Uterus (tissue), 4 donors: ENCODE measurements around the gene SCRT2. TPM values are rescaled to one million over a fixed set of nuclear protein-coding genes. Genes with fewer than 3 reads are reported as not detected.

ENCODE experiments used
- DNase-seq, 2 donors: peaks; one replicate each; pipeline ENCODE4 v3.0.0-alpha.2; 2019 to 2020
- H3K27ac ChIP-seq, 2 donors: fragments of 200-600 bp; sonication (generic); 1 replicate in 1 of 2; 2 replicates in 1 of 2; pipeline ENCODE4 v1.5.1; 2016 to 2018
- H3K27me3 ChIP-seq, 2 donors: fragments of 200-600 bp; sonication (generic); one replicate each; pipeline ENCODE4 v1.5.1; 2018 to 2019; ENCODE audit warnings: control low read depth in 1 of 2
- H3K36me3 ChIP-seq, 2 donors: fragments of 200-600 bp; sonication (generic); one replicate each; pipeline ENCODE4 v1.5.1; 2019; ENCODE audit warnings: control low read depth in 1 of 2
- H3K4me1 ChIP-seq, 2 donors: fragments of 200-600 bp; sonication (generic); one replicate each; pipeline ENCODE4 v1.5.1; 2018 to 2019; ENCODE audit warnings: control low read depth in 1 of 2
- H3K4me3 ChIP-seq, 2 donors: fragments of 200-600 bp; sonication (generic); 1 replicate in 1 of 2; 2 replicates in 1 of 2; pipeline ENCODE4 v1.5.1; 2018 to 2019; ENCODE audit warnings: mild to moderate bottlenecking in 1 of 2
- H3K9me3 ChIP-seq, 2 donors: fragments of 200-600 bp; sonication (generic); one replicate each; pipeline ENCODE4 v1.5.1; 2019; ENCODE audit warnings: control low read depth in 1 of 2
- CTCF ChIP-seq, 4 experiments: fragments of 200-600 bp in 2 of 4; fragments of 450-650 bp in 2 of 4; sonication (generic) in 2 of 4; IDR thresholded peaks; one replicate each; pipeline ENCODE4 v1.5.1; 2016 to 2019; ENCODE audit warnings: antibody characterized with exemption in 4 of 4, mild to moderate bottlenecking in 2 of 4, moderate library complexity in 1 of 4
- POLR2A ChIP-seq, 2 donors: fragments of 450-650 bp; IDR thresholded peaks; one replicate each; pipeline ENCODE4 v1.6.1; 2016; ENCODE audit warnings: antibody characterized with exemption in 2 of 2, mild to moderate bottlenecking in 1 of 2, moderate library complexity in 1 of 2
- intact Hi-C: fragments of 100-400 bp; cut with DNase I; formaldehyde crosslinking; loops from one replicate; pipeline ENCODE4 v1.15.1; 2023; ENCODE audit warnings: low total_unique reads
- total RNA-seq, 4 donors: library from RNA; depleted of rRNA in 3 of 4; stranded (reverse); fragments of >200 nt in 3 of 4; gene quantifications; one replicate each; pipeline versions ENCODE4 v1.1.0 to v1.2.4, GENCODE V29; 2014 to 2023
- donor health status: DM: yes; HTN: yes; CAD: no.

SCRT2 gene
- total RNA-seq, 4 donors from 2014 or later: not detected

- Histone ChIP-seq H3K4me1 (no peaks in the 10 kb centered on the region), H3K9me3 (no peaks in the 10 kb centered on the region), H3K36me3 (no peaks in the 10 kb centered on the region), H3K27ac (no peak overlapping the region), H3K4me3 (no peak overlapping the region), H3K27me3 (no peaks in the 10 kb centered on the region)
- intact Hi-C loops: no loop called here
- DNase-seq: no peak
- no peak for TF ChIP-seq POLR2A (IDR thresholded peaks at IDR 0.05)
- TF ChIP-seq CTCF (IDR thresholded peaks at IDR 0.05): no peak
Observed at GRCh38 chr20:634148-634925, 41.3 kb downstream of the SCRT2 start.

DNA sequence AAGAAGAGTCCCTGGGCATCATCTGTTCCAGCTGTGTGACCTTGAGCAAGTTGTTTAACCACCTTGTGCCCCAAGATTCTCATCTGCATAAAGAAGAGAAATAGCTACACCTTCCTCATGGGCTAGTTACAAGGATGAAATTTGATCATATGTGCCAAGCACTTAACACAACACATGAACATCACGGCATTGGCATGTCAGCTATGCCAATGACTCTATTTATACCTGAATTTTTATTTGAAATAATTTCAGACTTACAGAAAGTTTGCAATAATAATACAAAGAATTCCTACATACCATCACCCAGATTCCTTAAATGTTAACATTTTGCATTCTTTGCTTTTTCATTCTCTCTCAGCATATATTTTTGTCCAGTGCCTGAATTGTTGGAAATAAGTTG is 44.5 kb downstream of the SCRT2 start:
- DNase-seq: no peak
- Histone ChIP-seq H3K4me3 (no peak overlapping the region), H3K36me3 (no peaks in the 10 kb centered on the region), H3K4me1 (no peaks in the 10 kb centered on the region), H3K9me3 (no peaks in the 10 kb centered on the region), H3K27ac (no peak overlapping the region), H3K27me3 (no peaks in the 10 kb centered on the region)
- no peak for TF ChIP-seq POLR2A (IDR thresholded peaks at IDR 0.05)
- TF ChIP-seq CTCF (IDR thresholded peaks at IDR 0.05): no peak
- intact Hi-C loops: no loop called here

DNA sequence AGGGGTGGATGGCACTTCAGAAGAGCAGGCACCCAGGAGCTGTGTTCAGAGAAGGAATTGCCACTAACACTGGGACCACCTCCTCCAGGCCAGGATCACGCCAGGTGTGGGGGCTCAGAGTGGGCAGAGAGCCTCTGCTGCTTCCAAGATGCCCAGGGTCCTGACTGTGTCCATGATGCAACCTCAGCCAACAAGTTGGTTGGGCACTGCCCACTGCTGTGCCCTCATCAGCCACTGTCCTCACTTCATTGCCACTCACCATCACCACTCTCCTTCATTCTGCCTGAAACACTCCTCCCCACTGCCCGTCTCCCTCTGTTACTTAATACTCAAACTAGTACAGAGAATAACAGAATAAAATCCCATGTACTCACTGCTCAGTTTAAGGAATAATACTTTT is 49.0 kb downstream of the SCRT2 start:
- Histone ChIP-seq H3K27ac (no peak overlapping the region), H3K4me1 (no peaks in the 10 kb centered on the region), H3K27me3 (no peaks in the 10 kb centered on the region), H3K9me3 (no peaks in the 10 kb centered on the region), H3K4me3 (no peak overlapping the region), H3K36me3 (no peaks in the 10 kb centered on the region)
- no peak for TF ChIP-seq CTCF (IDR thresholded peaks at IDR 0.05)
- no peak for TF ChIP-seq POLR2A (IDR thresholded peaks at IDR 0.05)
- no peak for DNase-seq
- intact Hi-C loops: no loop called here

GRCh38 chr20:625360-625932 is 50.2 kb downstream of the SCRT2 start:
- H3K4me3 ChIP-seq: no peak overlapping the region
- H3K36me3 ChIP-seq: no peaks in the 10 kb centered on the region
- no peak for DNase-seq
- H3K27me3 ChIP-seq: no peaks in the 10 kb centered on the region
- H3K27ac ChIP-seq: no peak overlapping the region
- TF ChIP-seq CTCF (IDR thresholded peaks at IDR 0.05) (no peak), POLR2A (IDR thresholded peaks at IDR 0.05) (no peak)
- intact Hi-C loops: no loop called here
- H3K9me3 ChIP-seq: no peaks in the 10 kb centered on the region
- H3K4me1 ChIP-seq: no peaks in the 10 kb centered on the region

GRCh38 chr20:623704-624103 is 51.9 kb downstream of the SCRT2 start:
- H3K27me3 ChIP-seq: no peaks in the 10 kb centered on the region
- DNase-seq: no peak

More at GRCh38 chr20:623704-624103, 51.9 kb downstream of the SCRT2 start:
- intact Hi-C loops: no loop called here
- TF ChIP-seq CTCF (IDR thresholded peaks at IDR 0.05) (no peak), POLR2A (IDR thresholded peaks at IDR 0.05) (no peak)
- Histone ChIP-seq H3K9me3 (no peaks in the 10 kb centered on the region), H3K27ac (no peak overlapping the region), H3K4me1 (no peaks in the 10 kb centered on the region), H3K36me3 (no peaks in the 10 kb centered on the region), H3K4me3 (no peak overlapping the region)
